ENCODE measurements around the gene LRRC3.

DNA sequence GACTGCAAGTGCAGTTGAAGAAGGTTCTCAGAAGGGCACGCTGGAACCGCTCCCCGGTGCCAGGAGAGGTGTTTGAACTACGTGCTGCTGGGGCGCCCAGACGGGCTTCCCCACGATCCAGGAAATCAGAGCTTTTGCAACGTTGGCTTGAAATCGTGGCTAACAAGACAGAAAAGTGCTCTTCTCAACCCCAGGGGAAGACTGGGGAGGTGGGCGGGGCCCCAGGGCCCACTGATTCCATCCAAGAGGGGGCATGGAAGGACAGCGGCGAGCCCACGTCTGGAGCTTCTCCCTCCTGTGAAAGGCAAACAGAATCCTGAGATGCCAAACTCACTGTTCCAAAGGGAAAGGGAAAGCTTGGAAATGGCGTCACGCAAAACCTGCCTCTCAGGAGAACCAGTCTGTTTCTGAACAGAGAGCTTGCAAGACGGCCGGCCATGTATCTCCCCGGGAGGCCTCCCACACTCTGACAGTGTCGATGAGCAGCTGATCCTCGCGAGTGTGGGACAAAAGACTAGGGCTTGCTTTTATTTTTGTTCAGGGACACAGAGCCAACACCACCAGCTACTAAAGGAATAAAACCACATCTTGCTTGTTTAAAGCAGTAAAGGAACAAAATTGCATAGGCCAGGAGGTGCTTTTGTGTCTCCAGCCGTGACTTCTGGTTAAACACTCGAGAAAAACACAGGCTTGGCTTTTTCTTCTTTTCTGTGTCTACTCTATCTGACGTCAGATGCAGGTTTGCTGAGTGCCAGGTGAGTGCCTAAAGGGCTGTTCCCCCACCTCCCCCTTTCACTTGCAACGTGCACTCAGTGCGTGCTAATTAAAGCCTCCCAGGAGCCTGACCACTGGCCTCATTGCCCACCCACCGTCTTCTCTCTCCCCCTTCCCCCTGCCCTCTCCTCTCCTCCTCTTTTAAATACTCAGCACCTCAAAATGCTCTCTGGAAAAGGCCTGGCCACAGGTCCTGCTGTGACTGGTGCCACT, 41.5 kb downstream of the LRRC3 start:
- TF ChIP-seq, protein P1, sequence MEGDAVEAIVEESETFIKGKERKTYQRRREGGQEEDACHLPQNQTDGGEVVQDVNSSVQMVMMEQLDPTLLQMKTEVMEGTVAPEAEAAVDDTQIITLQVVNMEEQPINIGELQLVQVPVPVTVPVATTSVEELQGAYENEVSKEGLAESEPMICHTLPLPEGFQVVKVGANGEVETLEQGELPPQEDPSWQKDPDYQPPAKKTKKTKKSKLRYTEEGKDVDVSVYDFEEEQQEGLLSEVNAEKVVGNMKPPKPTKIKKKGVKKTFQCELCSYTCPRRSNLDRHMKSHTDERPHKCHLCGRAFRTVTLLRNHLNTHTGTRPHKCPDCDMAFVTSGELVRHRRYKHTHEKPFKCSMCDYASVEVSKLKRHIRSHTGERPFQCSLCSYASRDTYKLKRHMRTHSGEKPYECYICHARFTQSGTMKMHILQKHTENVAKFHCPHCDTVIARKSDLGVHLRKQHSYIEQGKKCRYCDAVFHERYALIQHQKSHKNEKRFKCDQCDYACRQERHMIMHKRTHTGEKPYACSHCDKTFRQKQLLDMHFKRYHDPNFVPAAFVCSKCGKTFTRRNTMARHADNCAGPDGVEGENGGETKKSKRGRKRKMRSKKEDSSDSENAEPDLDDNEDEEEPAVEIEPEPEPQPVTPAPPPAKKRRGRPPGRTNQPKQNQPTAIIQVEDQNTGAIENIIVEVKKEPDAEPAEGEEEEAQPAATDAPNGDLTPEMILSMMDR (IDR thresholded peaks at IDR 0.05) = no peak
- no peak for TF ChIP-seq EZH2 (IDR thresholded peaks at IDR 0.05)

Data from neural progenitor cell (in vitro differentiated cells).